ENCODE data around the gene CA10. TPM values are rescaled to one million over a fixed set of nuclear protein-coding genes. Genes with fewer than 3 reads are reported as not detected.

CA10 gene
- not detected for polyA plus RNA-seq (2013, experiment 1 of 2)
- 0.04 TPM for polyA plus RNA-seq (2013, experiment 2 of 2)

GRCh38 chr17:52158450-52159042, at the start of gene CA10:
TSS of gene CA10 (minus strand) at chr17:52158714.
- no peak within 1 kb of the TSS for H2BK12ac ChIP-seq (ENCODE audit: low read length)
- H2BK120ac ChIP-seq (ENCODE audit: low read depth, low read length), result no peak within 1 kb of the TSS
- peak within 1 kb of the TSS in 1 of 2 donors; percentile 75 for H3K4me3 ChIP-seq (ENCODE audit: low read length in 2 of 2)
- no peaks in the 10 kb centered on the region for H3K9me3 ChIP-seq (replicated peaks in 1 of 2; ENCODE audit: control insufficient read depth in 2 of 2, insufficient read depth in 1 of 2, low read depth in 1 of 2, low read length in 2 of 2)
- no peak within 1 kb of the TSS for H3K4ac ChIP-seq (ENCODE audit: low read length)
- no peaks in the 10 kb centered on the region for H3K36me3 ChIP-seq (replicated peaks in 1 of 2; ENCODE audit: control insufficient read depth in 2 of 2, insufficient read depth in 2 of 2, low read length in 2 of 2)
- H3K27ac ChIP-seq (replicated peaks; ENCODE audit: low read length), result no peak within 1 kb of the TSS
- no peak within 1 kb of the TSS for H2BK5ac ChIP-seq (ENCODE audit: low read length)
- peaks cover 21 to 71% (median 46%) of the 10 kb centered on the region in 3 experiments for H3K27me3 ChIP-seq (ENCODE audit: control insufficient read depth in 3 of 3, insufficient read depth in 3 of 3, low read depth in 1 of 3, low read length in 3 of 3)
- no peaks in the 10 kb centered on the region for H3K79me1 ChIP-seq (ENCODE audit: low read depth, low read length)
- peak within 1 kb of the TSS; percentile 62 for H3K18ac ChIP-seq (ENCODE audit: low read length)
- peak within 1 kb of the TSS; percentile 43 for H2AK5ac ChIP-seq (ENCODE audit: low read depth, low read length)
- no peak within 1 kb of the TSS for H4K91ac ChIP-seq (ENCODE audit: low read depth, low read length, poor library complexity)
- peak within 1 kb of the TSS; percentile 99 for H3K4me2 ChIP-seq (ENCODE audit: insufficient read depth, low read length, poor library complexity, severe bottlenecking)
- H2AFZ ChIP-seq (ENCODE audit: low read length), result peak within 1 kb of the TSS; percentile 61
- H3K23ac ChIP-seq (ENCODE audit: low read depth, low read length, poor library complexity), result peak within 1 kb of the TSS; percentile 52
- peak; percentile 43 for DNase-seq (ENCODE audit: low spot score)
- H3K14ac ChIP-seq (ENCODE audit: low read length), result peak within 1 kb of the TSS; percentile 1
- peak within 1 kb of the TSS; percentile 56 for H3K9ac ChIP-seq (ENCODE audit: low read depth, low read length, poor library complexity)
- WGBS, 2 donors (ENCODE audit: extremely low coverage in 2 of 2, insufficient read length in 2 of 2, insufficient replicate concordance in 1 of 2), result no CpG with 5 or more reads among the region's 52 CpGs
- no peak within 1 kb of the TSS for H4K8ac ChIP-seq (ENCODE audit: low read depth, low read length)
- H3K4me1 ChIP-seq (ENCODE audit: control insufficient read depth in 2 of 2, insufficient read depth in 1 of 2, low read depth in 1 of 2, low read length in 2 of 2), result peaks cover 0 to 5% of the 10 kb centered on the region in 2 donors
- H2BK15ac ChIP-seq (ENCODE audit: low read length), result peak within 1 kb of the TSS; percentile 16

GRCh38 chr17:52207796-52208195, 49.3 kb upstream of the CA10 start:
- H3K79me1 ChIP-seq (ENCODE audit: low read depth, low read length), result no peaks in the 10 kb centered on the region
- H2BK12ac ChIP-seq (ENCODE audit: low read length), result no peak overlapping the region
- no peak overlapping the region for H2BK120ac ChIP-seq (ENCODE audit: low read depth, low read length)
- no CpG with 5 or more reads among the region's 2 CpGs for WGBS, 2 donors (ENCODE audit: extremely low coverage in 2 of 2, insufficient read length in 2 of 2, insufficient replicate concordance in 1 of 2)
- H3K23ac ChIP-seq (ENCODE audit: low read depth, low read length, poor library complexity), result no peak overlapping the region
- no peak overlapping the region for H2AFZ ChIP-seq (ENCODE audit: low read length)
- no peak overlapping the region for H4K91ac ChIP-seq (ENCODE audit: low read depth, low read length, poor library complexity)
- H3K27ac ChIP-seq (replicated peaks; ENCODE audit: low read length), result no peak overlapping the region
- DNase-seq (ENCODE audit: low spot score), result no peak
- no peak overlapping the region for H3K18ac ChIP-seq (ENCODE audit: low read length)
- H3K9ac ChIP-seq (ENCODE audit: low read depth, low read length, poor library complexity), result no peak overlapping the region
- no peaks in the 10 kb centered on the region for H3K36me3 ChIP-seq (replicated peaks in 1 of 2; ENCODE audit: control insufficient read depth in 2 of 2, insufficient read depth in 2 of 2, low read length in 2 of 2)
- no peak overlapping the region for H2BK15ac ChIP-seq (ENCODE audit: low read length)
- no peak overlapping the region for H4K8ac ChIP-seq (ENCODE audit: low read depth, low read length)
- H2BK5ac ChIP-seq (ENCODE audit: low read length), result no peak overlapping the region
- H2AK5ac ChIP-seq (ENCODE audit: low read depth, low read length), result no peak overlapping the region
- H3K4me1 ChIP-seq (ENCODE audit: control insufficient read depth in 2 of 2, insufficient read depth in 1 of 2, low read depth in 1 of 2, low read length in 2 of 2), result no peaks in the 10 kb centered on the region
- H3K4me2 ChIP-seq (ENCODE audit: insufficient read depth, low read length, poor library complexity, severe bottlenecking), result no peak overlapping the region
- no peak overlapping the region for H3K4me3 ChIP-seq (ENCODE audit: low read length in 2 of 2)
- H3K9me3 ChIP-seq (replicated peaks in 1 of 2; ENCODE audit: control insufficient read depth in 2 of 2, insufficient read depth in 1 of 2, low read depth in 1 of 2, low read length in 2 of 2), result no peaks in the 10 kb centered on the region
- H3K27me3 ChIP-seq (ENCODE audit: control insufficient read depth in 3 of 3, insufficient read depth in 3 of 3, low read depth in 1 of 3, low read length in 3 of 3), result no peaks in the 10 kb centered on the region
- H3K4ac ChIP-seq (ENCODE audit: low read length), result no peak overlapping the region
- H3K14ac ChIP-seq (ENCODE audit: low read length), result no peak overlapping the region

- no peaks in the 10 kb centered on the region for H3K9me3 ChIP-seq (replicated peaks in 1 of 2; ENCODE audit: control insufficient read depth in 2 of 2, insufficient read depth in 1 of 2, low read depth in 1 of 2, low read length in 2 of 2)
- H2AFZ ChIP-seq (ENCODE audit: low read length), result no peak overlapping the region
- H3K79me1 ChIP-seq (ENCODE audit: low read depth, low read length), result no peaks in the 10 kb centered on the region
- H2BK120ac ChIP-seq (ENCODE audit: low read depth, low read length), result no peak overlapping the region
- no peak overlapping the region for H3K14ac ChIP-seq (ENCODE audit: low read length)
- no peaks in the 10 kb centered on the region for H3K36me3 ChIP-seq (replicated peaks in 1 of 2; ENCODE audit: control insufficient read depth in 2 of 2, insufficient read depth in 2 of 2, low read length in 2 of 2)
- no peak overlapping the region for H3K4ac ChIP-seq (ENCODE audit: low read length)
- H3K4me2 ChIP-seq (ENCODE audit: insufficient read depth, low read length, poor library complexity, severe bottlenecking), result no peak overlapping the region
- no CpG with 5 or more reads among the region's 2 CpGs for WGBS, 2 donors (ENCODE audit: extremely low coverage in 2 of 2, insufficient read length in 2 of 2, insufficient replicate concordance in 1 of 2)
- no peak overlapping the region for H2AK5ac ChIP-seq (ENCODE audit: low read depth, low read length)
- no peak for DNase-seq (ENCODE audit: low spot score)
- no peak overlapping the region for H2BK12ac ChIP-seq (ENCODE audit: low read length)
- no peak overlapping the region for H3K18ac ChIP-seq (ENCODE audit: low read length)
- peaks cover 0 to 3% of the 10 kb centered on the region in 2 donors for H3K4me1 ChIP-seq (ENCODE audit: control insufficient read depth in 2 of 2, insufficient read depth in 1 of 2, low read depth in 1 of 2, low read length in 2 of 2)
- no peak overlapping the region for H2BK5ac ChIP-seq (ENCODE audit: low read length)
- H3K23ac ChIP-seq (ENCODE audit: low read depth, low read length, poor library complexity), result no peak overlapping the region
- no peaks in the 10 kb centered on the region for H3K27me3 ChIP-seq (ENCODE audit: control insufficient read depth in 3 of 3, insufficient read depth in 3 of 3, low read depth in 1 of 3, low read length in 3 of 3)
- H3K9ac ChIP-seq (ENCODE audit: low read depth, low read length, poor library complexity), result no peak overlapping the region
- no peak overlapping the region for H3K27ac ChIP-seq (replicated peaks; ENCODE audit: low read length)
- no peak overlapping the region for H4K91ac ChIP-seq (ENCODE audit: low read depth, low read length, poor library complexity)
- no peak overlapping the region for H3K4me3 ChIP-seq (ENCODE audit: low read length in 2 of 2)
- H4K8ac ChIP-seq (ENCODE audit: low read depth, low read length), result no peak overlapping the region
- H2BK15ac ChIP-seq (ENCODE audit: low read length), result no peak overlapping the region
Measured at GRCh38 chr17:52202520-52203080, 44.1 kb upstream of the CA10 start.

GRCh38 chr17:52201767-52202519, 43.4 kb upstream of the CA10 start:
- H2BK12ac ChIP-seq (ENCODE audit: low read length), result no peak overlapping the region
- no peak overlapping the region for H3K4me3 ChIP-seq (ENCODE audit: low read length in 2 of 2)
- no peak overlapping the region for H3K18ac ChIP-seq (ENCODE audit: low read length)
- no peaks in the 10 kb centered on the region for H3K36me3 ChIP-seq (replicated peaks in 1 of 2; ENCODE audit: control insufficient read depth in 2 of 2, insufficient read depth in 2 of 2, low read length in 2 of 2)
- no peak overlapping the region for H3K4me2 ChIP-seq (ENCODE audit: insufficient read depth, low read length, poor library complexity, severe bottlenecking)
- H4K8ac ChIP-seq (ENCODE audit: low read depth, low read length), result no peak overlapping the region
- H2BK120ac ChIP-seq (ENCODE audit: low read depth, low read length), result no peak overlapping the region
- H2AFZ ChIP-seq (ENCODE audit: low read length), result no peak overlapping the region
- H3K9ac ChIP-seq (ENCODE audit: low read depth, low read length, poor library complexity), result no peak overlapping the region
- no peak overlapping the region for H4K91ac ChIP-seq (ENCODE audit: low read depth, low read length, poor library complexity)
- no peak overlapping the region for H2BK5ac ChIP-seq (ENCODE audit: low read length)
- H3K4me1 ChIP-seq (ENCODE audit: control insufficient read depth in 2 of 2, insufficient read depth in 1 of 2, low read depth in 1 of 2, low read length in 2 of 2), result peaks cover 0 to 3% of the 10 kb centered on the region in 2 donors
- no CpG with 5 or more reads among the region's 2 CpGs for WGBS, 2 donors (ENCODE audit: extremely low coverage in 2 of 2, insufficient read length in 2 of 2, insufficient replicate concordance in 1 of 2)
- no peak overlapping the region for H3K23ac ChIP-seq (ENCODE audit: low read depth, low read length, poor library complexity)
- no peak overlapping the region for H3K14ac ChIP-seq (ENCODE audit: low read length)
- H3K27ac ChIP-seq (replicated peaks; ENCODE audit: low read length), result no peak overlapping the region
- no peaks in the 10 kb centered on the region for H3K9me3 ChIP-seq (replicated peaks in 1 of 2; ENCODE audit: control insufficient read depth in 2 of 2, insufficient read depth in 1 of 2, low read depth in 1 of 2, low read length in 2 of 2)
- no peaks in the 10 kb centered on the region for H3K27me3 ChIP-seq (ENCODE audit: control insufficient read depth in 3 of 3, insufficient read depth in 3 of 3, low read depth in 1 of 3, low read length in 3 of 3)
- H2BK15ac ChIP-seq (ENCODE audit: low read length), result no peak overlapping the region
- DNase-seq (ENCODE audit: low spot score), result peak; percentile 11
- H3K79me1 ChIP-seq (ENCODE audit: low read depth, low read length), result no peaks in the 10 kb centered on the region
- no peak overlapping the region for H3K4ac ChIP-seq (ENCODE audit: low read length)
- no peak overlapping the region for H2AK5ac ChIP-seq (ENCODE audit: low read depth, low read length)
